Muscle of arm (tissue), 12 donors: ENCODE data around the gene ZWILCH. TPM values are rescaled to one million over a fixed set of nuclear protein-coding genes. Genes with fewer than 3 reads are reported as not detected.

Source experiments
- polyA plus RNA-seq, 12 donors: library from polyadenylated mRNA; unstranded; fragments of 120-200 nt; gene quantifications; one replicate each; pipeline ENCODE4 v1.2.1, GENCODE V29; 2013; ENCODE audit not compliant: insufficient read length in 12 of 12

The ZWILCH gene
- polyA plus RNA-seq, 12 donors, result 10.5 to 29.7 (median 18.3) TPM; not detected in 1

Other genes with a start within 250 kb of the ZWILCH start
- 10 to 100 TPM in 11 of 12 donors, not detected in 1; 26.0 to 47.9 (median 31.8) TPM for gene DIS3L, start 211.8 kb upstream of the ZWILCH start, polyA plus RNA-seq
- 10 to 100 TPM in 9 of 12 donors, 1 to 10 TPM in 1, not detected in 2; 9.5 to 16.7 (median 13.2) TPM for gene TIPIN, start 148.6 kb upstream of the ZWILCH start, polyA plus RNA-seq
- 100 to 1,000 TPM in 8 of 12 donors, 10 to 100 TPM in 3, not detected in 1; 61.1 to 183 (median 113) TPM for gene MAP2K1, start 118.4 kb upstream of the ZWILCH start, polyA plus RNA-seq
- gene SNAPC5, start 7.6 kb upstream of the ZWILCH start, polyA plus RNA-seq, result 10 to 100 TPM in 11 of 12 donors, not detected in 1; 25.7 to 44.2 (median 37.4) TPM
- 1,000 to 10,000 TPM; 1,608 to 6,170 (median 5,721) TPM for gene RPL4, start 471 bp upstream of the ZWILCH start, polyA plus RNA-seq
- gene LCTL, start 60.7 kb downstream of the ZWILCH start, polyA plus RNA-seq, result under 1 TPM in 10 of 12 donors, not detected in 2; 0.09 to 0.62 (median 0.21) TPM
- 10 to 100 TPM in 1 of 12 donors, 1 to 10 TPM in 9, not detected in 2; 3.2 to 11.6 (median 3.7) TPM for gene SMAD6, start 196.9 kb downstream of the ZWILCH start, polyA plus RNA-seq